Measurements from ENCODE around the gene PPEF1.
"Not testable (repeated sequence)": the region's sequence is repeated elsewhere in the genome, so short reads cannot be mapped to it uniquely, and the experiment has no call there.

PPEF1 gene

GRCh38 chrX:18757956-18758932 lies 50.8 kb downstream of the PPEF1 start:
- H3K4me3 ChIP-seq (ENCODE audit: low read depth in 1 of 2, low read length in 1 of 2) = no peak overlapping the region
- H3K9me3 ChIP-seq = no peaks in the 10 kb centered on the region
- no peak overlapping the region for H3K27ac ChIP-seq
- H3K27me3 ChIP-seq = no peaks in the 10 kb centered on the region
- H3K4me1 ChIP-seq (ENCODE audit: control insufficient read depth in 1 of 2, insufficient read depth in 1 of 2, low read depth in 1 of 2, low read length in 1 of 2) = no peaks in the 10 kb centered on the region
- no peaks in the 10 kb centered on the region for H3K36me3 ChIP-seq
- TF ChIP-seq CTCF (IDR thresholded peaks at IDR 0.05) = no peak

- no peaks in the 10 kb centered on the region for H3K36me3 ChIP-seq
- H3K4me1 ChIP-seq (ENCODE audit: control insufficient read depth in 1 of 2, insufficient read depth in 1 of 2, low read depth in 1 of 2, low read length in 1 of 2) = no peaks in the 10 kb centered on the region
- H3K27me3 ChIP-seq = no peaks in the 10 kb centered on the region
- H3K4me3 ChIP-seq (ENCODE audit: low read depth in 1 of 2, low read length in 1 of 2) = no peak overlapping the region
- H3K27ac ChIP-seq = no peak overlapping the region
- H3K9me3 ChIP-seq = no peaks in the 10 kb centered on the region
- no peak for TF ChIP-seq CTCF (IDR thresholded peaks at IDR 0.05)
Measured at GRCh38 chrX:18761750-18762149, 54.3 kb downstream of the PPEF1 start.

- not testable (repeated sequence) for H3K4me1 ChIP-seq (ENCODE audit: control insufficient read depth in 1 of 2, insufficient read depth in 1 of 2, low read depth in 1 of 2, low read length in 1 of 2); H3K27me3 ChIP-seq; H3K27ac ChIP-seq; H3K36me3 ChIP-seq; H3K4me3 ChIP-seq (ENCODE audit: low read depth in 1 of 2, low read length in 1 of 2); H3K9me3 ChIP-seq
Measured at GRCh38 chrX:18763106-18763505, 55.7 kb downstream of the PPEF1 start.

- Histone ChIP-seq H3K27ac (no peak overlapping the region), H3K4me3 (ENCODE audit: low read depth in 1 of 2, low read length in 1 of 2) (no peak overlapping the region), H3K9me3 (no peaks in the 10 kb centered on the region), H3K36me3 (no peaks in the 10 kb centered on the region), H3K27me3 (no peaks in the 10 kb centered on the region), H3K4me1 (ENCODE audit: control insufficient read depth in 1 of 2, insufficient read depth in 1 of 2, low read depth in 1 of 2, low read length in 1 of 2) (no peaks in the 10 kb centered on the region)
- no peak for TF ChIP-seq CTCF (IDR thresholded peaks at IDR 0.05)
Measured at GRCh38 chrX:18769364-18769763, 61.9 kb downstream of the PPEF1 start.

GRCh38 chrX:18769812-18770573 lies 62.5 kb downstream of the PPEF1 start:
- no peaks in the 10 kb centered on the region for H3K36me3 ChIP-seq
- TF ChIP-seq CTCF (IDR thresholded peaks at IDR 0.05) = no peak
- H3K4me1 ChIP-seq (ENCODE audit: control insufficient read depth in 1 of 2, insufficient read depth in 1 of 2, low read depth in 1 of 2, low read length in 1 of 2) = no peaks in the 10 kb centered on the region
- H3K4me3 ChIP-seq (ENCODE audit: low read depth in 1 of 2, low read length in 1 of 2) = no peak overlapping the region
- H3K27ac ChIP-seq = no peak overlapping the region
- no peaks in the 10 kb centered on the region for H3K27me3 ChIP-seq
- H3K9me3 ChIP-seq = no peaks in the 10 kb centered on the region

GRCh38 chrX:18789916-18790315 lies 82.5 kb downstream of the PPEF1 start:
- Histone ChIP-seq H3K27ac (no peak overlapping the region), H3K27me3 (no peaks in the 10 kb centered on the region), H3K4me3 (ENCODE audit: low read depth in 1 of 2, low read length in 1 of 2) (no peak overlapping the region), H3K36me3 (no peaks in the 10 kb centered on the region), H3K4me1 (ENCODE audit: control insufficient read depth in 1 of 2, insufficient read depth in 1 of 2, low read depth in 1 of 2, low read length in 1 of 2) (no peaks in the 10 kb centered on the region), H3K9me3 (no peaks in the 10 kb centered on the region)
- TF ChIP-seq CTCF (IDR thresholded peaks at IDR 0.05) = no peak

Data from neutrophil (primary cell).